Astrocyte (in vitro differentiated cells and primary cell): ENCODE measurements around the gene SRCIN1.

ENCODE experiments used
- CTCF ChIP-seq: IDR thresholded peaks from 2 replicates; pipeline ENCODE4 v1.5.1; 2011; ENCODE audit warnings: low read depth, mild to moderate bottlenecking, inconsistent platforms, low read length, moderate library complexity; ENCODE audit not compliant: insufficient read depth
- EZH2 ChIP-seq: IDR thresholded peaks from 2 replicates; pipeline ENCODE4 v1.6.1; 2012; ENCODE audit warnings: mild to moderate bottlenecking, low read length, inconsistent platforms; ENCODE audit not compliant: insufficient read depth

GRCh38 chr17:38585056-38585917 lies 20.5 kb downstream of the SRCIN1 start:
- TF ChIP-seq CTCF (no peak), EZH2 (no peak)
